ENCODE data around the gene NBL1. TPM values are rescaled to one million over a fixed set of nuclear protein-coding genes. Genes with fewer than 3 reads are reported as not detected.

The NBL1 gene
- total and polyA plus RNA-seq, 9 donors = 127 to 852 (median 525) TPM

DNA sequence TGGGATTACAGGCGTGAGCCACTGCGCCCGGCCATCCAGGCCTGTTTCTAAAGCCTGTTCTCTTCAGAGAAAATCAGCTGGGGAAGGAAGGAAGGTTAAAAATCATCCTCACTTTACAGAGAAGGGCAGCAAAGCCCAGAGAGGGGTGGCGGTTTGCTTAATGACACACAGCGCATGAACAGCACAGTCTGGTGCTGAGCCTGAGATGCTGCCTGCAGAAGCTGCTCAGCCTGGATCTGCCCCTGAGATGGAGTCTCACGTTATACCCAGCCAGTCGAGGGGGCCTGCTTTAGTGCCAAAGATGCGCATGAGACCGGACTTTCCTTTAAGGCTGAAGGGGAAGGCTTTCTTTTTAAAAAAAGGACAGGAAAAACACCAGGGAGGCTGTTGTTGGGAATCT is 41.9 kb downstream of the NBL1 start:
- no peaks in the 10 kb centered on the region for H3K27me3 ChIP-seq
- no peak for DNase-seq
- H3K4me3 ChIP-seq = no peak overlapping the region
- TF ChIP-seq POLR2A (IDR thresholded peaks at IDR 0.05) (no peak), EP300 (IDR thresholded peaks at IDR 0.05) (no peak)
- TF ChIP-seq, protein P1, sequence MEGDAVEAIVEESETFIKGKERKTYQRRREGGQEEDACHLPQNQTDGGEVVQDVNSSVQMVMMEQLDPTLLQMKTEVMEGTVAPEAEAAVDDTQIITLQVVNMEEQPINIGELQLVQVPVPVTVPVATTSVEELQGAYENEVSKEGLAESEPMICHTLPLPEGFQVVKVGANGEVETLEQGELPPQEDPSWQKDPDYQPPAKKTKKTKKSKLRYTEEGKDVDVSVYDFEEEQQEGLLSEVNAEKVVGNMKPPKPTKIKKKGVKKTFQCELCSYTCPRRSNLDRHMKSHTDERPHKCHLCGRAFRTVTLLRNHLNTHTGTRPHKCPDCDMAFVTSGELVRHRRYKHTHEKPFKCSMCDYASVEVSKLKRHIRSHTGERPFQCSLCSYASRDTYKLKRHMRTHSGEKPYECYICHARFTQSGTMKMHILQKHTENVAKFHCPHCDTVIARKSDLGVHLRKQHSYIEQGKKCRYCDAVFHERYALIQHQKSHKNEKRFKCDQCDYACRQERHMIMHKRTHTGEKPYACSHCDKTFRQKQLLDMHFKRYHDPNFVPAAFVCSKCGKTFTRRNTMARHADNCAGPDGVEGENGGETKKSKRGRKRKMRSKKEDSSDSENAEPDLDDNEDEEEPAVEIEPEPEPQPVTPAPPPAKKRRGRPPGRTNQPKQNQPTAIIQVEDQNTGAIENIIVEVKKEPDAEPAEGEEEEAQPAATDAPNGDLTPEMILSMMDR (IDR thresholded peaks at IDR 0.05) = no peak
- H3K36me3 ChIP-seq = no peaks in the 10 kb centered on the region
- intact Hi-C loops (cut with DNase I) = no loop called here
- no peaks in the 10 kb centered on the region for H3K4me1 ChIP-seq (ENCODE audit: insufficient read depth)
- peaks cover 0 to 5% of the 10 kb centered on the region in 2 donors for H3K9me3 ChIP-seq
- 83 to 88% (median 86%) methylated on average over 9 of the region's 9 CpGs for WGBS, 3 donors
- H3K27ac ChIP-seq = no peak overlapping the region

DNA sequence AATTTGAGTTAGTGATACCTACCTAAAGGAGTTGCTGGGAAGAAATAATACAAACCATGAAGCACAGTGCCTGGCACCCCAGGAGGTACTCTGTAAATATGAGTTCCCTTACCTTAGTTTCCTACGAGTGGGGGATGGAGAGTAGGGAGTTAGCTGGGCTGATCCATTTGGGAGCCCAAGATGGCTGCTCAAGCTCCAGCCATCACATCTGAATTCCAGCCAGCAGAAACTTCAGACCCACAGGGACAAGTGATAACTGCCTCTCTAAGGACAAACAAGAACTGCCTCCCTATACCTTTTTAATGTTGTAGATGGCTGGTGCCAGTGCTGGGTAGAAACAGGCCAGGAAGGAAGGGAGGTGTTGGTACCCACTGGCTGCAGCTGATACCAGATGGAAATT is 43.3 kb downstream of the NBL1 start:
- TF ChIP-seq EP300 (IDR thresholded peaks at IDR 0.05) = no peak
- no peak for TF ChIP-seq POLR2A (IDR thresholded peaks at IDR 0.05)
- TF ChIP-seq, protein P1 (IDR thresholded peaks at IDR 0.05) = no peak
- intact Hi-C loops (cut with DNase I) = no loop called here
- WGBS, 3 donors = 89 to 95% (median 90%) methylated on average over 1 of the region's 1 CpG
- Histone ChIP-seq H3K4me1 (ENCODE audit: insufficient read depth) (no peaks in the 10 kb centered on the region), H3K4me3 (no peak overlapping the region), H3K9me3 (peaks cover 0 to 5% of the 10 kb centered on the region in 2 donors), H3K36me3 (no peaks in the 10 kb centered on the region), H3K27ac (no peak overlapping the region), H3K27me3 (no peaks in the 10 kb centered on the region)
- no peak for DNase-seq

DNA sequence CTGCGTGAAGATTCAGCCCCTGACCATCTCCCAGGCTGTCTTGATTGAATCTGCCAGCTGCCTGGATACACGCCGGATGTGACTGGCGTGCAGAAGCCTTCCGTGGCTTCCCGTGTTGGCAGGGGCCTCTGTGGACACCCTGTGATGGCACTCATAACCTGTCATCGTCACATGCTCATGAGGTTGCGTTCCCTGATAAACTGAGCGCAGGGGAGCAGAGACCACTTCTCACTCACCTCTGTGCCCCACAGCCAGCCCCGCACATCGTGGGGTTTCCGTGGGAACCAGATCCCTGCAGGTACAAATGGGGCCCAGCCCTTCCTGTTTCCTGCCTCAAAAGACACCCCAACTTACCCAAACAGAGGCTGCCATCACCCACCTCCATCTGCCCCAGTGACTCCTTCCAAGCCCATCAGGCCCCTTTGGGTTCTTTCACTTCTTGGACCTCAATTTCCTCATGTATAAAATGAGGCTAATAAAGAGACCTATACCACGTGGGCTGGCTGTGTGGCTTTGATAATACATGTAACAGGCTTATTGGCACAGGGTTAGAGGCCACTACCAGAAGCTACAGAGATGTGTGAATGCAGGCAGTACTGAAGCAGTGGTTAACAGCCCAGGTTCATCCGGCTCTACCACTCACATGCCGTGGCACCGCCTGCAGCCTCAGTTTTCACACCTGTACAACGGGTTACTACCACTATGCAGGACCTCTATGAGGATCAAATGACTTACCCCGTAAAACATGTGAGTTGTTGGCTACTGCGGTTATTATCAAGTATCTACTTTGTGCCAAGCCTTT is 44.1 kb downstream of the NBL1 start:
- no peaks in the 10 kb centered on the region for H3K27me3 ChIP-seq
- H3K4me3 ChIP-seq = no peak overlapping the region
- TF ChIP-seq, protein P1 (IDR thresholded peaks at IDR 0.05) = no peak
- TF ChIP-seq EP300 (IDR thresholded peaks at IDR 0.05) (no peak), POLR2A (IDR thresholded peaks at IDR 0.05) (no peak)
- H3K36me3 ChIP-seq = no peaks in the 10 kb centered on the region
- WGBS, 3 donors = 89 to 90% (median 89%) methylated on average over 19 of the region's 19 CpGs
- H3K9me3 ChIP-seq = peaks cover 0 to 5% of the 10 kb centered on the region in 2 donors
- no peak for DNase-seq
- H3K4me1 ChIP-seq (ENCODE audit: insufficient read depth) = no peaks in the 10 kb centered on the region
- intact Hi-C loops (cut with DNase I) = no loop called here
- no peak overlapping the region for H3K27ac ChIP-seq

DNA sequence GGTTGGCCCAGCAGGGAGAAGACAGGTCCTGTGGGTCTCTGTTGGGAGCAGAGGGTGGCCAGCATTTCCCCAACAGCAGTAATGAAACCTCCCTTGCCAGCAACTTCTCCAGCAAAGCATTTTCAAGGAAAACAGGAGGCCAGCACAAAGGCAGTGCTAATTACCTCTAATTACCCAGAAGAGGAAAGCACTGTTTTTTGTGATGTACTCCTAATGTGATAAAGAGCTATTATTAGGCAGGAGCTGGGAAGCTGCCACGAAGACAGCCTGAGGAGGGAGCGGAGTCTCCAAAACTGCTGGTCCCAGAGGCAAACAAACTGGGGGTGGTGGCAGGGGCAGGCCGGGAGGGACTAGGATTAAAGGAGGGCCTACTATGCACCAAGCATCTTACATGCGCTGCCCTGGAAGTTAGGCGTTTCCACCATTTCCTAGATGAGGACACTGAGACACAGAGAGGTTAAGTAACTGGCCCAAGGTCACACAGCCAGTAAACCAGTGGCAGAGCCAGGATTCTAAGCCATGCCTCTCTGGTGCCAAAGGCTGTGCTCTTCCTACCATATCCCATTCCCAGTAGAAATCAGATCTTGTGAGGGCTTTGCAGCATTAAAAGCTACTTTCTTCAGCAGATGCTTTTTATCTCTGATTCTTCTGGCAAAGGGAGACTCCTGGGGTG is 45.1 kb downstream of the NBL1 start:
- no peak overlapping the region for H3K4me3 ChIP-seq
- TF ChIP-seq POLR2A (IDR thresholded peaks at IDR 0.05) (no peak), EP300 (IDR thresholded peaks at IDR 0.05) (no peak)
- TF ChIP-seq, protein P1 (IDR thresholded peaks at IDR 0.05) = no peak
- 47 to 62% (median 51%) methylated on average over 5 of the region's 5 CpGs for WGBS, 3 donors
- intact Hi-C loops (cut with DNase I) = no loop called here
- H3K4me1 ChIP-seq (ENCODE audit: insufficient read depth) = no peaks in the 10 kb centered on the region
- no peaks in the 10 kb centered on the region for H3K36me3 ChIP-seq
- H3K9me3 ChIP-seq = peaks cover 0 to 5% of the 10 kb centered on the region in 2 donors
- DNase-seq = no peak
- no peak overlapping the region for H3K27ac ChIP-seq
- H3K27me3 ChIP-seq = no peaks in the 10 kb centered on the region

Data from ovary (tissue), 9 donors.